Erythroblast (primary cell): ENCODE data around the gene TXLNG.

ENCODE experiments used
- GATA1 ChIP-seq: IDR thresholded peaks from 2 replicates; pipeline ENCODE4 v1.6.1; 2011; ENCODE audit warnings: low read depth, mild to moderate bottlenecking, control low read depth, low read length, moderate library complexity
- POLR2A ChIP-seq: IDR thresholded peaks from 2 replicates; pipeline ENCODE4 v1.6.1; 2011; ENCODE audit warnings: mild to moderate bottlenecking, low read length

DNA sequence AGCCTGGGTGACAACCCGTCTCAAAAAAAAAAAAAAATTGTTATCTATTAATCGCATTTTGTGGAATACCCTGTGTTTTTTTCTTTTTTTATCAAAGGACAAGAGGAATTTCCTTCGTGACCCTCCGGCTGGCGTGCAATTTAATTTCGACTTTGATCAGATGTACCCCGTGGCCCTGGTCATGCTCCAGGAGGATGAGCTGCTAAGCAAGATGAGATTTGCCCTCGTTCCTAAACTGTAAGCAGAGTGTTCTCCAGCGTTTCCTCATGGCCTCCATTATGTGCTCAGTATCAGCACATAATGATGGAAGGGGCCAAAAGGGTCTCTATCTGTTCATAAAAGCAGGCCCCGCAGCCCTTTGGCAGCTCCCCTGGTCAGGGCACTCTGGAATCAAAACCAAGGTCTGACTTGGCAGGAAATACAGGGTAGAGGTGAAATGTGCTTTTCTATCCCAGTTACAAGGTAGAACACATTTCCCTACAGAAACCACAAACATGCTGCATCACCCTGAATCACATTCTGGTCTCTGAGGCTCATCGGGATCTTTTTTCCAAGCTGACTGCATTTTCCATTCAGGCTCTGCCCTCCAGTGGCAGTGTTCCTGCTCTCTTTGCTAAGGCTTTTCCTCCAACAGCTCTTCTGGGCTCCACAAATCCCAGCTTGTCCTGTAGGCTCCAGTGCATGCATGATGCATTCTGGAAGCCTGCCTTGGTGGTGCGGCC, 42.5 kb upstream of the TXLNG start:
- TF ChIP-seq POLR2A (no peak), GATA1 (no peak)
